ENCODE results near the gene COL18A1.

Gene COL18A1

GRCh38 chr21:45432575-45433255 is 27.8 kb downstream of the COL18A1 start:
- H3K27ac ChIP-seq = peak overlapping the region; percentile 15; the same call in 1 of the 2 replicates
- TF ChIP-seq CTCF (conservative IDR thresholded peaks at IDR 0.05; ENCODE audit: low read depth) = no peak
- no peak for DNase-seq (ENCODE audit: low spot score)
- POLR2A ChIA-PET (ENCODE audit: low non-redundant PET) = no interaction called here
- CTCF ChIA-PET = interaction anchor here (0.5 to 0.7 kb wide), 2 partner anchors 9 to 142 kb away, joined by 3 read pairs; no protein-coding TSS in a partner anchor

- CTCF ChIA-PET = interaction anchor here (0.7 kb wide), 1 partner anchor 10 kb away, joined by 3 read pairs; no protein-coding TSS in a partner anchor
- TF ChIP-seq CTCF (conservative IDR thresholded peaks at IDR 0.05; ENCODE audit: low read depth) = no peak
- no peak overlapping the region for H3K27ac ChIP-seq
- DNase-seq (ENCODE audit: low spot score) = no peak
- POLR2A ChIA-PET (ENCODE audit: low non-redundant PET) = no interaction called here
Measured at GRCh38 chr21:45433301-45433700, 28.3 kb downstream of the COL18A1 start.

GRCh38 chr21:45433911-45434644 is 29.1 kb downstream of the COL18A1 start:
- ChIA-PET POLR2A (ENCODE audit: low non-redundant PET) (no interaction called here), CTCF (no interaction called here)
- DNase-seq (ENCODE audit: low spot score) = no peak
- no peak for TF ChIP-seq CTCF (conservative IDR thresholded peaks at IDR 0.05; ENCODE audit: low read depth)
- H3K27ac ChIP-seq = no peak overlapping the region

- TF ChIP-seq CTCF (conservative IDR thresholded peaks at IDR 0.05; ENCODE audit: low read depth) = no peak
- ChIA-PET POLR2A (ENCODE audit: low non-redundant PET) (no interaction called here), CTCF (interaction anchor here (1.2 kb wide), 1 partner anchor 142 kb away, joined by 4 read pairs; no protein-coding TSS in a partner anchor)
- no peak for DNase-seq (ENCODE audit: low spot score)
- H3K27ac ChIP-seq = no peak overlapping the region
Measured at GRCh38 chr21:45434645-45435217, 29.8 kb downstream of the COL18A1 start.

GRCh38 chr21:45435405-45435981 is 30.5 kb downstream of the COL18A1 start:
- CTCF ChIA-PET = interaction anchor here (1.2 kb wide), 1 partner anchor 143 kb away, joined by 4 read pairs; no protein-coding TSS in a partner anchor
- TF ChIP-seq CTCF (conservative IDR thresholded peaks at IDR 0.05; ENCODE audit: low read depth) = no peak
- POLR2A ChIA-PET (ENCODE audit: low non-redundant PET) = no interaction called here
- no peak for DNase-seq (ENCODE audit: low spot score)
- H3K27ac ChIP-seq = peak overlapping the region; percentile 9; the same call in 1 of the 2 replicates

Measured in RWPE1 (cell line).